T-helper 2 cell treated with Interferon-gamma antibody and Interleukin-4, amounts not matched to agents 100 ng/mL and 5 ng/mL, for 36 hours (primary cell): ENCODE measurements around the gene KCND2. TPM values are rescaled to one million over a fixed set of nuclear protein-coding genes. Genes with fewer than 3 reads are reported as not detected.
"Not testable (repeated sequence)": the region's sequence is repeated elsewhere in the genome, so short reads cannot be mapped to it uniquely, and the experiment has no call there.

ENCODE experiments used
- intact Hi-C: fragments of 100-400 bp; cut with micrococcal nuclease; formaldehyde crosslinking; loops from one replicate; pipeline ENCODE4 v1.15.1; 2023
- total RNA-seq: library from RNA; stranded (reverse); gene quantifications from 2 replicates; pipeline ENCODE4 v1.2.3, GENCODE V29; 2022

KCND2 gene
- not detected in 2 replicates for total RNA-seq

- intact Hi-C loops = loop anchor here (5.0 kb wide), 1 partner anchor 1001 kb away; no protein-coding TSS in a partner anchor
Measured at GRCh38 chr7:120272701-120273475, at the start of gene KCND2. TSS of gene KCND2 (plus strand) at chr7:120273175.

- intact Hi-C loops = no loop called here
Measured at GRCh38 chr7:120226188-120226587, 46.8 kb upstream of the KCND2 start.

- intact Hi-C loops = no loop called here
Measured at GRCh38 chr7:120227255-120227654, 45.7 kb upstream of the KCND2 start.

- intact Hi-C loops = no loop called here
Measured at GRCh38 chr7:120229084-120229483, 43.9 kb upstream of the KCND2 start.

GRCh38 chr7:120233338-120233737, 39.6 kb upstream of the KCND2 start:
- intact Hi-C loops = no loop called here

GRCh38 chr7:120240350-120240749, 32.6 kb upstream of the KCND2 start:
- intact Hi-C loops = not testable (repeated sequence)

- intact Hi-C loops = no loop called here
Measured at GRCh38 chr7:120241973-120242372, 31.0 kb upstream of the KCND2 start.

GRCh38 chr7:120254845-120255244, 18.1 kb upstream of the KCND2 start:
- intact Hi-C loops = no loop called here

- intact Hi-C loops = no loop called here
Measured at GRCh38 chr7:120256344-120257070, 16.5 kb upstream of the KCND2 start.

- intact Hi-C loops = no loop called here
Measured at GRCh38 chr7:120259386-120259785, 13.6 kb upstream of the KCND2 start.

GRCh38 chr7:120260111-120260510, 12.9 kb upstream of the KCND2 start:
- intact Hi-C loops = no loop called here

- intact Hi-C loops = loop anchor here (5.0 kb wide), 1 partner anchor 1000 kb away; no protein-coding TSS in a partner anchor
Measured at GRCh38 chr7:120272261-120272660, 714 bp upstream of the KCND2 start.

GRCh38 chr7:120273476-120273975, 551 bp downstream of the KCND2 start:
- intact Hi-C loops = loop anchor here (5.0 kb wide), 1 partner anchor 1001 kb away; no protein-coding TSS in a partner anchor

GRCh38 chr7:120274482-120274881, 1.5 kb downstream of the KCND2 start:
- intact Hi-C loops = loop anchor here (5.0 kb wide), 1 partner anchor 1002 kb away; no protein-coding TSS in a partner anchor

GRCh38 chr7:120274899-120275298, 1.9 kb downstream of the KCND2 start:
- intact Hi-C loops = loop anchor here (5.0 kb wide), 1 partner anchor 1003 kb away; no protein-coding TSS in a partner anchor

GRCh38 chr7:120276720-120277119, 3.7 kb downstream of the KCND2 start:
- intact Hi-C loops = no loop called here

- intact Hi-C loops = no loop called here
Measured at GRCh38 chr7:120278773-120279172, 5.8 kb downstream of the KCND2 start.

GRCh38 chr7:120280743-120281142, 7.8 kb downstream of the KCND2 start:
- intact Hi-C loops = no loop called here

GRCh38 chr7:120293027-120293426, 20.1 kb downstream of the KCND2 start:
- intact Hi-C loops = no loop called here

- intact Hi-C loops = no loop called here
Measured at GRCh38 chr7:120302190-120302589, 29.2 kb downstream of the KCND2 start.

GRCh38 chr7:120303105-120303504, 30.1 kb downstream of the KCND2 start:
- intact Hi-C loops = no loop called here

GRCh38 chr7:120304674-120305073, 31.7 kb downstream of the KCND2 start:
- intact Hi-C loops = no loop called here
